SK-N-SH (cell line): ENCODE measurements around the gene CSF2RB. TPM values are rescaled to one million over a fixed set of nuclear protein-coding genes. Genes with fewer than 3 reads are reported as not detected.
"Not testable (repeated sequence)": the region's sequence is repeated elsewhere in the genome, so short reads cannot be mapped to it uniquely, and the experiment has no call there.

Source experiments
- CTCF ChIA-PET: fragments of 300-600, 350-600 bp; formaldehyde crosslinking; extraction: SDS; loops from one replicate; lab custom pipeline; 2021; lab: Yijun Ruan, JAX
- POLR2A ChIA-PET: fragments of 350-600 bp; sonication (Branson Sonifier 250); formaldehyde crosslinking; extraction: SDS; loops from one replicate; lab custom pipeline; 2020; ENCODE audit warnings: antibody characterized with exemption, inconsistent platforms; lab: Yijun Ruan, JAX
- DNase-seq: peaks from one replicate; pipeline ENCODE4 v3.0.0; 2012
- H2AFZ ChIP-seq: fragments of 200-600 bp; sonication (generic); 2 replicates; pipeline ENCODE4 v1.8.1; 2016; ENCODE audit warnings: antibody characterized with exemption, mild to moderate bottlenecking, low read depth
- H3F3A ChIP-seq: fragments of 200-600 bp; sonication (generic); replicated peaks from 2 replicates; pipeline ENCODE3; 2016; ENCODE audit warnings: antibody characterized with exemption, mild to moderate bottlenecking; ENCODE audit not compliant: insufficient read depth
- H3K27ac ChIP-seq, 2 experiments: fragments of 200-500 bp in 1 of 2; fragments of 200-600 bp in 1 of 2; sonication (Bioruptor generic) in 1 of 2; sonication (generic), shearing (Covaris generic) in 1 of 2; 2 replicates each; pipeline versions ENCODE4 v1.5.1 to v1.6.1; 2014 to 2016; ENCODE audit warnings: low read depth in 2 of 2, inconsistent platforms in 1 of 2, low read length in 1 of 2, mild to moderate bottlenecking in 1 of 2, mixed read lengths in 1 of 2
- H3K27me3 ChIP-seq: fragments of 200-600 bp; sonication (generic), shearing (Covaris generic); 2 replicates; pipeline ENCODE4 v1.6.1; 2016; ENCODE audit warnings: mixed run types; ENCODE audit not compliant: insufficient read depth
- H3K36me3 ChIP-seq, 2 experiments: fragments of 200-500 bp in 1 of 2; fragments of 200-600 bp in 1 of 2; sonication (Bioruptor generic) in 1 of 2; sonication (generic) in 1 of 2; replicated peaks in 1 of 2; 2 replicates each; pipeline versions ENCODE3 to v1.5.1; 2014 to 2016; ENCODE audit warnings: low read length in 1 of 2, mild to moderate bottlenecking in 1 of 2; ENCODE audit not compliant: insufficient read depth in 2 of 2, control insufficient read depth in 1 of 2
- H3K4me1 ChIP-seq, 2 experiments: fragments of 200-500 bp in 1 of 2; fragments of 200-600 bp in 1 of 2; sonication (Bioruptor generic) in 1 of 2; sonication (generic), shearing (Covaris generic) in 1 of 2; 2 replicates each; pipeline versions ENCODE4 v1.5.1 to v1.6.1; 2014 to 2016; ENCODE audit warnings: low read depth in 1 of 2, low read length in 1 of 2, mixed run types in 1 of 2; ENCODE audit not compliant: insufficient read depth in 2 of 2, control insufficient read depth in 1 of 2
- H3K4me2 ChIP-seq: fragments of 200-600 bp; sonication (generic), shearing (Covaris generic); 2 replicates; pipeline ENCODE4 v1.6.1; 2017; ENCODE audit warnings: mixed run types
- H3K4me3 ChIP-seq, 2 experiments: fragments of 200-500 bp in 1 of 2; fragments of 200-600 bp in 1 of 2; sonication (Bioruptor generic) in 1 of 2; sonication (generic), shearing (Covaris generic) in 1 of 2; 2 replicates each; pipeline versions ENCODE4 v1.5.1 to v1.8.1; 2014 to 2016; ENCODE audit warnings: low read depth in 2 of 2, inconsistent platforms in 1 of 2, low read length in 1 of 2, mild to moderate bottlenecking in 1 of 2, mixed read lengths in 1 of 2, moderate library complexity in 1 of 2
- H3K79me2 ChIP-seq: fragments of 200-600 bp; sonication (generic); 2 replicates; pipeline ENCODE4 v1.8.1; 2017; ENCODE audit warnings: mild to moderate bottlenecking; ENCODE audit not compliant: insufficient read depth
- H3K9ac ChIP-seq: fragments of 200-600 bp; sonication (generic); 2 replicates; pipeline ENCODE4 v1.6.1; 2017; ENCODE audit warnings: mixed run types
- H3K9me2 ChIP-seq: fragments of 200-600 bp; sonication (generic); 2 replicates; pipeline ENCODE4 v1.6.1; 2017; ENCODE audit warnings: mixed run types
- H3K9me3 ChIP-seq: fragments of 200-600 bp; sonication (generic); 2 replicates; pipeline ENCODE4 v1.6.1; 2017; ENCODE audit warnings: mixed run types, mild to moderate bottlenecking, moderate library complexity
- H4K20me1 ChIP-seq: fragments of 200-600 bp; sonication (generic); 2 replicates; pipeline ENCODE4 v1.6.1; 2017; ENCODE audit warnings: mild to moderate bottlenecking, mixed run types; ENCODE audit not compliant: insufficient read depth
- FOXJ3 ChIP-seq: sonication (generic); formaldehyde crosslinking; IDR thresholded peaks from 2 replicates; pipeline ENCODE4 v1.5.1; 2020; ENCODE audit warnings: mild to moderate bottlenecking, missing genetic modification reagents
- WGBS: methylation state at CpG from one replicate; pipeline ENCODE4 v1.1.6; 2017; ENCODE audit warnings: low lambda C conversion rate; 5-methylcytosine and 5-hydroxymethylcytosine counted together
- polyA plus RNA-seq, 3 experiments: library from polyadenylated mRNA; depleted of rRNA; stranded (reverse); fragments of >200 nt; gene quantifications; 2 replicates each; pipeline ENCODE4 v1.2.3, GENCODE V29; 2012

The CSF2RB gene
- polyA plus RNA-seq, 1 of the 3 experiments (the other 2 are of a cell fraction), result not detected

GRCh38 chr22:36988075-36988832 lies 74.8 kb downstream of the CSF2RB start (continued):
- no peak for TF ChIP-seq FOXJ3 (CRISPR knock-in tag)

DNA sequence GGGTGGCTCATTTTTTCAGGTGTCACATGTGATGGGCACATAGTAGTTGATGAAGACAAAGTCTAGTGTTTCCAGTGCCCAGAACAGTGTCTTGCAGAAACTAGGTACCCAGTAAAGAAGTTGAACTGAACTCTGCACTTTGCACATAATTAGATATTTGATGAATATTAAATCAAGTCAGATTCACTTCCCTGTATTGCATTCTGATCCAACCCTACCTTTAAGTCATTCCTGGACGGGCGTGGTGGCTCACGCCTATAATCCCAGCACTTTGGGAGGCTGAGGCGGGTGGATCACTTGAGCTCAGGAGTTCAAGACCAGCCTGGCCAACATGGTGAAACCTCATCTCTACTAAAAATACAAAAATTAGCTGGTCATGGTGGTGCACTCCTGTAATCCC lies 75.6 kb downstream of the CSF2RB start:
- H3F3A ChIP-seq, H3K79me2 ChIP-seq, DNase-seq, POLR2A ChIA-PET, H3K9ac ChIP-seq, H3K4me1 ChIP-seq, H3K4me3 ChIP-seq, H2AFZ ChIP-seq, H3K27ac ChIP-seq, H4K20me1 ChIP-seq, H3K9me2 ChIP-seq, H3K4me2 ChIP-seq, H3K9me3 ChIP-seq, H3K36me3 ChIP-seq: not testable (repeated sequence)
- CTCF ChIA-PET, result interaction anchor here (0.8 to 1.1 kb wide), 2 partner anchors 12 to 137 kb away, joined by 3 read pairs; no protein-coding TSS in a partner anchor
- 82% methylated on average over 4 of the region's 4 CpGs for WGBS
- peaks cover 20% of the 10 kb centered on the region; the same call in 1 of the 2 replicates for H3K27me3 ChIP-seq

Other genes with a start within 250 kb of the CSF2RB start
- 0.03 TPM in 1 of 2 replicates, not detected in the other for gene CACNG2, start 209.9 kb upstream of the CSF2RB start, polyA plus RNA-seq (2012; rRNA removed)
- gene IFT27, start 137.5 kb upstream of the CSF2RB start, polyA plus RNA-seq (2012; rRNA removed), result 29.4 and 31.5 TPM in 2 replicates
- gene PVALB, start 96.6 kb upstream of the CSF2RB start, polyA plus RNA-seq (2012; rRNA removed), result not detected in 2 replicates
- not detected in 2 replicates for gene NCF4, start 52.6 kb upstream of the CSF2RB start, polyA plus RNA-seq (2012; rRNA removed)
- 47.6 and 49.4 TPM in 2 replicates for gene TST, start 105.8 kb downstream of the CSF2RB start, polyA plus RNA-seq (2012; rRNA removed)
- gene MPST, start 106.1 kb downstream of the CSF2RB start, polyA plus RNA-seq (2012; rRNA removed), result 45.0 and 60.4 TPM in 2 replicates
- gene KCTD17, start 138.1 kb downstream of the CSF2RB start, polyA plus RNA-seq (2012; rRNA removed), result 57.8 and 68.3 TPM in 2 replicates
- not detected in 2 replicates for gene TMPRSS6, start 196.1 kb downstream of the CSF2RB start, polyA plus RNA-seq (2012; rRNA removed)
- gene IL2RB, start 236.3 kb downstream of the CSF2RB start, polyA plus RNA-seq (2012; rRNA removed), result 0.33 and 0.39 TPM in 2 replicates